ENCODE data around the gene ARHGAP26. TPM values are rescaled to one million over a fixed set of nuclear protein-coding genes. Genes with fewer than 3 reads are reported as not detected.

ARHGAP26 gene
- total RNA-seq, 4 donors from 2014 or later, result 11.0 to 23.3 (median 14.3) TPM

- intact Hi-C loops (cut with DNase I; ENCODE audit: low total_unique reads), result loop anchor here (5.0 kb wide), 1 partner anchor 823 kb away; no protein-coding TSS in a partner anchor
- no peak for TF ChIP-seq POLR2A (IDR thresholded peaks at IDR 0.05)
- TF ChIP-seq CTCF (IDR thresholded peaks at IDR 0.05), result no peak
- H3K4me3 ChIP-seq (ENCODE audit: low read depth, poor library complexity, severe bottlenecking), result no peak overlapping the region
- WGBS, 2 donors, result 70 to 88% methylated on average over 4 of the region's 4 CpGs
- DNase-seq (ENCODE audit: low spot score in 2 of 2), result no peak
Observed at GRCh38 chr5:143004361-143005145, 234.4 kb downstream of the ARHGAP26 start.

- H3K4me3 ChIP-seq (ENCODE audit: low read depth, poor library complexity, severe bottlenecking), result no peak overlapping the region
- TF ChIP-seq POLR2A (IDR thresholded peaks at IDR 0.05) (no peak), CTCF (IDR thresholded peaks at IDR 0.05) (no peak)
- peak in 1 of 2 donors; percentile 61 for DNase-seq (ENCODE audit: low spot score in 2 of 2)
- intact Hi-C loops (cut with DNase I; ENCODE audit: low total_unique reads), result no loop called here
Observed at GRCh38 chr5:143006501-143006900, 236.3 kb downstream of the ARHGAP26 start.

- WGBS, 2 donors, result 86 to 88% methylated on average over 2 of the region's 2 CpGs
- H3K4me3 ChIP-seq (ENCODE audit: low read depth, poor library complexity, severe bottlenecking), result no peak overlapping the region
- intact Hi-C loops (cut with DNase I; ENCODE audit: low total_unique reads), result no loop called here
- no peak for TF ChIP-seq POLR2A (IDR thresholded peaks at IDR 0.05)
- TF ChIP-seq CTCF (IDR thresholded peaks at IDR 0.05), result no peak
- DNase-seq (ENCODE audit: low spot score in 2 of 2), result no peak
Observed at GRCh38 chr5:143008032-143008431, 237.9 kb downstream of the ARHGAP26 start.

DNA sequence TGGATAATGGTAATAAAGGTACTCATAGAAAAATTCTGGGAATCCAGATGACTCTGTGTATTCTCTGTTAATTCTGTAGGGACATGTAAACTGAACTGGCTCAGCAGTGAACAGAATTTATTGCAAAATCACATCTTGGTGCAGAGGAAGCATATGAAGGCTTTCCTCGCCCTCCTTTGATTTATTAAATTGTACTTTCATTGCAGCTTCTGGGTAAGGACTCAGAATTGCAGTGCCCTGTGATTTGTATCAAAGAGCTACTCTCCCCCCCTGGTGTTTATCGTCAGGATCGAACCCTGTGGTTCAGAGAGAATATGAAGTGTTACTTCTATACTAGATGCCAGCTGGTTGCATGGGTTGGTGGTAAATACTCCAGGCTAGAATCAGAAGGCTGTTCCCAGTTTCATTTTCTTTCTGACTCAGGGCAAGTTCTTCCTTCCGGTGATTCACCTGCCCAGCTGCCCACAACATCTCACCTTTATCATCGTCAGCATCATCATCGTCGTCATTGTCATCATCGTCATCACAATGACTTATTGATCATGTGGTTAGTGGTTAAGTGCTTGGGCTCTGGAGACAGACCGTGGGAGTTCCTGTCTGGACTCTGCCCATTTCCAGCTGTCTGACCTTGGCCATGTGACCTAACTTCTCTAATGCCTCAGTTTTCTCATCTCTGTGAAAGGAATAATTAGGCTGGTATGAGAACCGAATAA lies 238.8 kb downstream of the ARHGAP26 start:
- intact Hi-C loops (cut with DNase I; ENCODE audit: low total_unique reads), result no loop called here
- 59 to 64% methylated on average over 10 of the region's 10 CpGs for WGBS, 2 donors
- no peak overlapping the region for H3K4me3 ChIP-seq (ENCODE audit: low read depth, poor library complexity, severe bottlenecking)
- peak in 1 of 2 donors; percentile 35 for DNase-seq (ENCODE audit: low spot score in 2 of 2)
- no peak for TF ChIP-seq CTCF (IDR thresholded peaks at IDR 0.05)
- TF ChIP-seq POLR2A (IDR thresholded peaks at IDR 0.05), result no peak

DNA sequence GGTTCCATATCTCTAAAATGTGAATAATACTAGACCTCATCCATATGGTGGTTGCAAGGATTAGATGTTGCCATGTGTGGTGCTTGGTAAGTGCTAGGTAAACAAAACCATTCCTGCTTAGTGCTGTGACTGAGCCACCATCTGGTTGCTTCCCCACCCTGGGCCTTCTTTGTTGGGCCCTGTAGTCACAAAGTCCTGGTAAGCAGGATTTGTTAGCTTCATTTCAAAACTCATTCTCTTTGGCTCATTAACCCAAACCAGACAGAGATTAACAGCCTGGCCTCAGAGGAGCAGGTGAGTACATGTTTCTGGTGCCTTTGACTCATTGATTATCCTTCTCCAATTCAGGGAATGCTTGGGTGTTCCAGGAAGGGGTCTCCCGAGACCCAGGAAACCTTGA lies 240.2 kb downstream of the ARHGAP26 start:
- no peak for DNase-seq (ENCODE audit: low spot score in 2 of 2)
- 54 to 59% methylated on average over 1 of the region's 1 CpG for WGBS, 2 donors

More for the DNA sequence above, 240.2 kb downstream of the ARHGAP26 start:
- H3K4me3 ChIP-seq (ENCODE audit: low read depth, poor library complexity, severe bottlenecking), result no peak overlapping the region
- no peak for TF ChIP-seq CTCF (IDR thresholded peaks at IDR 0.05)
- TF ChIP-seq POLR2A (IDR thresholded peaks at IDR 0.05), result no peak
- intact Hi-C loops (cut with DNase I; ENCODE audit: low total_unique reads), result no loop called here

All from lower leg skin (tissue), 4 donors.